HG03460 (cell line): ENCODE results near the gene USP5.

Source experiments
- ATAC-seq: cut with Tn5 transposase; IDR thresholded peaks from one replicate; pipeline ENCODE4 v1.9.1; 2021; ENCODE audit not compliant: unreplicated experiment

The USP5 gene

GRCh38 chr12:6826125-6826733 is 25.7 kb upstream of the USP5 start:
- no peak for ATAC-seq

- ATAC-seq: no peak
Observed at GRCh38 chr12:6826734-6827436, 25.1 kb upstream of the USP5 start.

GRCh38 chr12:6827437-6827911 is 24.5 kb upstream of the USP5 start:
- no peak for ATAC-seq

GRCh38 chr12:6827982-6828780 is 23.8 kb upstream of the USP5 start, which contains the start of gene P3H3:
TSS of gene P3H3 (plus strand) at chr12:6828407. CDS start at chr12:6828441, 34 bp downstream.
- ATAC-seq: no peak

- no peak for ATAC-seq
Observed at GRCh38 chr12:6828781-6829535, 23.0 kb upstream of the USP5 start.

- ATAC-seq: no peak
Observed at GRCh38 chr12:6829536-6830220, 22.3 kb upstream of the USP5 start.

GRCh38 chr12:6830286-6830890 is 21.6 kb upstream of the USP5 start:
- no peak for ATAC-seq

GRCh38 chr12:6830999-6831398 is 21.0 kb upstream of the USP5 start:
- no peak for ATAC-seq

GRCh38 chr12:6831450-6831995 is 20.4 kb upstream of the USP5 start:
- no peak for ATAC-seq

- ATAC-seq: no peak
Observed at GRCh38 chr12:6832125-6832524, 19.8 kb upstream of the USP5 start.

- no peak for ATAC-seq
Observed at GRCh38 chr12:6833189-6833890, 18.6 kb upstream of the USP5 start.

- no peak for ATAC-seq
Observed at GRCh38 chr12:6834254-6834653, 17.7 kb upstream of the USP5 start.

- no peak for ATAC-seq
Observed at GRCh38 chr12:6834873-6835272, 17.1 kb upstream of the USP5 start.

- no peak for ATAC-seq
Observed at GRCh38 chr12:6836851-6837250, 15.1 kb upstream of the USP5 start.

GRCh38 chr12:6837370-6838060 is 14.4 kb upstream of the USP5 start:
- ATAC-seq: no peak

GRCh38 chr12:6838854-6839253 is 13.1 kb upstream of the USP5 start:
- no peak for ATAC-seq

GRCh38 chr12:6839482-6840201 is 12.3 kb upstream of the USP5 start:
- ATAC-seq: no peak

- ATAC-seq: no peak
Observed at GRCh38 chr12:6840330-6840729, 11.6 kb upstream of the USP5 start.
